ENCODE measurements around the gene EXD2.
"Not testable (repeated sequence)": the region's sequence is repeated elsewhere in the genome, so short reads cannot be mapped to it uniquely, and the experiment has no call there.

The EXD2 gene

GRCh38 chr14:69287098-69288010 is 96.1 kb downstream of the EXD2 start:
- H3K4me3 Mint-ChIP-seq = no peak overlapping the region
- ATAC-seq (ENCODE audit: low read depth) (no peak), DNase-seq (ENCODE audit: low spot score in 2 of 2) (no peak)
- H3K27me3 Mint-ChIP-seq = peaks cover 5% of the 10 kb centered on the region
- H3K9me3 Mint-ChIP-seq = no peaks in the 10 kb centered on the region
- H3K27ac Mint-ChIP-seq = no peak overlapping the region
- H3K4me1 Mint-ChIP-seq = no peaks in the 10 kb centered on the region
- no peaks in the 10 kb centered on the region for H3K36me3 Mint-ChIP-seq

DNA sequence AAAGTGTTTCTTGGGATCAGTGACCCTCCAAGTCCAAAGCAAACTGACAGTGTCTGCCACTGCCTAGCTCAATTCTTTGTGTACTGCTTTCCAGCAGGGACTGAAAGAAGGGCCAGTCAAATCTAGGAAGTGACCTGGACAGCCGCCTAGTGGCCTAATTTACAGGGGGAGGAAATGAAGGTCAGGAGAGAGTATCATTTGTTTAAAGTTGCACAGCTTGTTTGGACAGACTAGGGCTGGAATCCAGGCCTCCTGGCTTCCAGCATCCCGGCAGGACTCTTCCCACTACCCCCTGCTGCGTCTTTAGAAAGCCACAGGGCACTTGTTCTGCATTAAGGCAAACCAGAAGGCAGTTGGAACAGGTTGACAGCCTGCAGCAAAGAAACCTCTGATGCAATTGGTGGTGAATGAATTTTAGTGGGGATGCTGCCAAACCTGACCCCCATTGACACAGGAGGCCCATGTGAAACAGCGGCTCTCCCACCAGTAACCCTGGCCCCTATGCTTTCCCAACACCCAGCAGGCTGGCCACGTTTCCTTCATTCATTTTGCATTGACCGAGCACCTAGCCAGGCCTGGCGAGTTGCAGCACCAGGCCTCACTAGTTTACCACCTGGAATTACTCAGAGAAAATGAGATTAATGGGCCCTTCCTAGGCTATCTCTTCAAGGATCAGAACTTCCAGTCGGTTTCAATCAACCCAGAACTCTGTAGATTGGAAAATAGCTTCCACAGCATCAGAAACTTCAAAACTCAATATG is 96.9 kb downstream of the EXD2 start:
- H3K27ac Mint-ChIP-seq = no peak overlapping the region
- DNase-seq (ENCODE audit: low spot score in 2 of 2) (no peak), ATAC-seq (ENCODE audit: low read depth) (no peak)
- H3K9me3 Mint-ChIP-seq = no peaks in the 10 kb centered on the region
- H3K36me3 Mint-ChIP-seq = no peaks in the 10 kb centered on the region
- peaks cover 8% of the 10 kb centered on the region for H3K27me3 Mint-ChIP-seq
- H3K4me1 Mint-ChIP-seq = no peaks in the 10 kb centered on the region
- no peak overlapping the region for H3K4me3 Mint-ChIP-seq

DNA sequence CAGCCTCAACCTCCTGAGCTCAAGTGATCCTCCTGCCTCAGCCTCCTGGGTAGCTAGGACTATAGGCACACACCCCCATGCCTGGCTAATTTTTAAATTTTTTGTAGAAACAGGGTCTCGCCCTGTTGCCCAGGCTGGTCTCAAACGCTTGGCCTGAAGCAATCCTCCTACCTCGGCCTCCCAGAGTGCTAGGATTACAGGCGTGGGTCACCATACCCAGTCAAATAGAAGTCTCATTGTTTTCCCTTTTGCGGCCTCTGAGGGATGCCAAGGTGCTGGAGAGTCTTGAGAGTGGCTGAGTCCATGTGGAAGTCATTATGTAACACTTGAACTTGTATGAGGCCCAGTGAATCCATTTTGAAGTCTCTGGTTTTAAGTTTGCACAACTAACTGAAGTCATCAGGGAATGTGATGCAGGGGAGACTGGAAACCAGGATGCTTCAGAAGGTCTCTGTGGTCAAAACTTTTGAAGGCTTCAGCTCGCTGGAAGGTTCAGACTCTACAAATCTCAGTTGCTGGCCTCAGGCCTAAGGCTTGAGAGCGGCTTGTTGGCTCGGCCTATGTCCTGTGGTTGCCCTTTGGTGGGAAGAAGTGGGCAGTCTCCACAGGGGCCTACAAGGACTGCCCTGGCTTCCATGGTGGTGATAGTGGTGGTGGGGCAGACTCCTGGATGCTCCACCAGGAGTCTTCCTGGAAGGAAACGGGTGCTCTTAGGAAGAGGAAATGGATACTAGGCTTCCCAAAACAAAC is 97.8 kb downstream of the EXD2 start:
- Mint-ChIP-seq H3K27me3 (peaks cover 9% of the 10 kb centered on the region), H3K9me3 (no peaks in the 10 kb centered on the region), H3K4me3 (no peak overlapping the region), H3K4me1 (no peaks in the 10 kb centered on the region), H3K36me3 (no peaks in the 10 kb centered on the region), H3K27ac (no peak overlapping the region)
- ATAC-seq (ENCODE audit: low read depth) (no peak), DNase-seq (ENCODE audit: low spot score in 2 of 2) (no peak)

DNA sequence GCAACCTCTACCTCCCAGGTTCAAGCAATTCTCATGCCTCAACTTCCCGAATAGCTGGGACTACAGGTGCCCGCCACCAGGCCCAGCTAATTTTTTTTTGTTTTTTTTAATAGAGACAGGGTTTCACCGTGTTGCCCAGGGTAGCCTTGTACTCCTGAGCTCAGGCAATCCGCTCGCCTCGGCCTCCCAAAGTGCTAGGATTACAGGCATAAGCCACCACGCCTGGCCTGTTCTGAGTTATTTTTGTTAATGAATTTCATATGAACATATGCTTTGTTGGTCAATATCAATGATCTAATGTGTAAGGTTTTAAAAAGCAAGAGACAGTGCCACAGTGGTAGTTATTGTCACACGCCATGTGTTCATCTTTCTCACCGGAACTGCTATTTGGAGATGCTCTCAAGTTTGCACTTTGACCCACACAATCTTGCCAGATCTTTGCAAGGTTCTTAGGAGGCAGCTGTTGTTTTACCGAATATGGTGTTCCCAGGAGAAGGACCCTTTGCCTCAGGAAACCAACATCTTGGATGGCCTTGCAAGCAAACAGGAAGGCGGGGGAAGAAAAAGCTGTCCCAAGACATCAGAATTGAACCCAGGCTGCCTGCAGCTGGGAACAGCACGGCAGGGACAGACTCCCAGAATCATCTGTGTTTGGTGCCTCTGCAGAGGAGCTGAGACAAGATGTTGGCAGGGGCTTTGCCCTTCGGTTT is 98.7 kb downstream of the EXD2 start:
- no peak for DNase-seq (ENCODE audit: low spot score in 2 of 2)
- H3K9me3 Mint-ChIP-seq = no peaks in the 10 kb centered on the region

GRCh38 chr14:69290881-69291280 is 99.6 kb downstream of the EXD2 start:
- not testable (repeated sequence) for H3K27ac Mint-ChIP-seq; H3K27me3 Mint-ChIP-seq; H3K4me1 Mint-ChIP-seq; DNase-seq (ENCODE audit: low spot score in 2 of 2); H3K9me3 Mint-ChIP-seq; ATAC-seq (ENCODE audit: low read depth); H3K36me3 Mint-ChIP-seq; H3K4me3 Mint-ChIP-seq

More for the DNA sequence above, 98.7 kb downstream of the EXD2 start:
- Mint-ChIP-seq H3K4me3 (no peak overlapping the region), H3K27ac (no peak overlapping the region), H3K27me3 (peaks cover 9% of the 10 kb centered on the region), H3K36me3 (no peaks in the 10 kb centered on the region), H3K4me1 (no peaks in the 10 kb centered on the region)
- ATAC-seq (ENCODE audit: low read depth) = no peak

DNA sequence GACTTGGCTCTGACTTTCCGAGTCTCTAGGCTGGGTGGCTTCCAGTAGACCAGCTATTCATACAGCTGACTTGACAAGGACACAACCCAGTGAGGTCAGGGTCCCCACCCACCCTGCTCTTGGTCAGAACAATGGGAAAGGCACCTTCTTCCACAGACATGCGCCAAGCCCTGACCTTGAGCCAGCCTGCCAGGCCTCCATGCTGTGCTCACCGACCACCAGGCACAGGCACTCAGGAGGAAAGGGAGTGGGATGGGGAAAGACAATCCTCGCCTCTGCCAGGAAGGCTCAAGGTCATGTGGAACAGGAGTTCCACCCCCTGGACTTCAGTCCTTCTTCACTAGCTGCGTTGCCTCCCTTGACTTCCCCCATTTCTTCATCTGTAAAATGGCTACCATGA is 100.1 kb downstream of the EXD2 start:
- Mint-ChIP-seq H3K4me3 (no peak overlapping the region), H3K9me3 (no peaks in the 10 kb centered on the region), H3K4me1 (no peaks in the 10 kb centered on the region), H3K36me3 (no peaks in the 10 kb centered on the region), H3K27ac (no peak overlapping the region), H3K27me3 (peaks cover 9% of the 10 kb centered on the region)
- no peak for ATAC-seq (ENCODE audit: low read depth)
- DNase-seq (ENCODE audit: low spot score in 2 of 2) = no peak

- Mint-ChIP-seq H3K4me3 (no peak overlapping the region), H3K36me3 (no peaks in the 10 kb centered on the region), H3K9me3 (no peaks in the 10 kb centered on the region), H3K27ac (no peak overlapping the region), H3K27me3 (peaks cover 6% of the 10 kb centered on the region), H3K4me1 (no peaks in the 10 kb centered on the region)
- DNase-seq (ENCODE audit: low spot score in 2 of 2) = no peak
- ATAC-seq (ENCODE audit: low read depth) = no peak
Observed at GRCh38 chr14:69291891-69292561, 100.7 kb downstream of the EXD2 start.
